MCF 10A (cell line): ENCODE data around the gene TLK1. TPM values are rescaled to one million over a fixed set of nuclear protein-coding genes. Genes with fewer than 3 reads are reported as not detected.

Experiments used
- BruUV-seq: library from RNA; stranded (reverse); fragments of 400-500 nt; replicated peaks from 2 replicates; lab custom pipeline; 2021; lab: Mats Ljungman, UMichigan
- CTCF ChIA-PET: fragments of 300-600 bp; sonication (Branson Sonifier 250); formaldehyde crosslinking; extraction: SDS; loops from one replicate; lab custom pipeline; 2021; ENCODE audit warnings: antibody characterized with exemption, inconsistent platforms; lab: Yijun Ruan, JAX
- POLR2A ChIA-PET: fragments of 300-600, 350-650 bp; sonication (Branson Sonifier 250); formaldehyde crosslinking; extraction: SDS; loops from one replicate; lab custom pipeline; 2020; ENCODE audit warnings: antibody characterized with exemption, inconsistent platforms; lab: Yijun Ruan, JAX
- DNase-seq: peaks from one replicate; pipeline ENCODE4 v3.0.0-alpha.2; 2018; ENCODE audit not compliant: unreplicated experiment
- H3K27ac Mint-ChIP-seq: one replicate; pipeline ENCODE4 v1.8.0; 2022; ENCODE audit warnings: mild to moderate bottlenecking, low read depth, mixed read lengths; ENCODE audit not compliant: unreplicated experiment
- H3K27me3 Mint-ChIP-seq: one replicate; pipeline ENCODE4 v1.8.0; 2022; ENCODE audit warnings: mixed read lengths; ENCODE audit not compliant: insufficient read depth, unreplicated experiment
- H3K36me3 Mint-ChIP-seq: one replicate; pipeline ENCODE4 v1.8.0; 2022; ENCODE audit warnings: mild to moderate bottlenecking, moderate library complexity, mixed read lengths; ENCODE audit not compliant: insufficient read depth, unreplicated experiment
- H3K4me1 Mint-ChIP-seq: one replicate; pipeline ENCODE4 v1.8.0; 2022; ENCODE audit warnings: mixed read lengths; ENCODE audit not compliant: insufficient read depth, unreplicated experiment
- H3K4me3 Mint-ChIP-seq: one replicate; pipeline ENCODE4 v1.8.0; 2022; ENCODE audit warnings: mild to moderate bottlenecking, moderate library complexity, mixed read lengths; ENCODE audit not compliant: unreplicated experiment
- H3K9me3 Mint-ChIP-seq: one replicate; pipeline ENCODE4 v1.8.0; 2022; ENCODE audit warnings: mixed read lengths; ENCODE audit not compliant: unreplicated experiment
- CTCF ChIP-seq: fragments of 200-600 bp; IDR thresholded peaks from one replicate; pipeline ENCODE4 v1.8.0; 2022; ENCODE audit warnings: antibody characterized with exemption, mild to moderate bottlenecking; ENCODE audit not compliant: unreplicated experiment
- intact Hi-C: fragments of 100-400 bp; cut with micrococcal nuclease; formaldehyde crosslinking; loops from 2 replicates; pipeline ENCODE4 v1.14.1; 2022
- total RNA-seq: library from RNA; stranded (reverse); gene quantifications from 2 replicates; pipeline ENCODE4 v1.2.3, GENCODE V29; 2022

Gene TLK1
- total RNA-seq, 1 experiment from 2014 or later, result 60.6 TPM

- ChIA-PET CTCF (interaction anchor here (0.6 kb wide), 1 partner anchor 54 kb away, joined by 4 read pairs; no protein-coding TSS in a partner anchor), POLR2A (interaction anchor here (0.7 to 1.0 kb wide), 2 partner anchors 9 to 78 kb away, joined by 5 to 8 read pairs; no protein-coding TSS in a partner anchor)
- no TSS peak for BruUV-seq
- Mint-ChIP-seq H3K9me3 (no peaks in the 10 kb centered on the region), H3K4me1 (peaks cover 24% of the 10 kb centered on the region), H3K27ac (no peak overlapping the region), H3K27me3 (no peaks in the 10 kb centered on the region), H3K36me3 (no peaks in the 10 kb centered on the region), H3K4me3 (no peak overlapping the region)
- no peak for TF ChIP-seq CTCF
- intact Hi-C loops, result no loop called here
- DNase-seq, result no peak
Measured at GRCh38 chr2:171149986-171150693, 10.6 kb downstream of the TLK1 start.

- H3K36me3 Mint-ChIP-seq, result no peaks in the 10 kb centered on the region
- no peaks in the 10 kb centered on the region for H3K9me3 Mint-ChIP-seq
- peaks cover 21% of the 10 kb centered on the region for H3K4me1 Mint-ChIP-seq
- DNase-seq, result no peak
- H3K27me3 Mint-ChIP-seq, result no peaks in the 10 kb centered on the region
- ChIA-PET POLR2A (interaction anchor here (0.6 kb wide), 1 partner anchor 185 kb away, joined by 3 read pairs; no protein-coding TSS in a partner anchor), CTCF (interaction anchor here (1.7 kb wide), 1 partner anchor 10 kb away, joined by 4 read pairs; no protein-coding TSS in a partner anchor)
- no peak overlapping the region for H3K27ac Mint-ChIP-seq
- no TSS peak for BruUV-seq
- intact Hi-C loops, result no loop called here
- no peak for TF ChIP-seq CTCF
- no peak overlapping the region for H3K4me3 Mint-ChIP-seq
Measured at GRCh38 chr2:171149171-171149938, 11.3 kb downstream of the TLK1 start.

GRCh38 chr2:171147081-171147480 lies 13.6 kb downstream of the TLK1 start:
- Mint-ChIP-seq H3K36me3 (no peaks in the 10 kb centered on the region), H3K9me3 (peaks cover 6% of the 10 kb centered on the region), H3K27ac (peak overlapping the region; percentile 59), H3K27me3 (no peaks in the 10 kb centered on the region), H3K4me3 (no peak overlapping the region), H3K4me1 (peaks cover 24% of the 10 kb centered on the region)
- TF ChIP-seq CTCF, result no peak
- BruUV-seq, result no TSS peak
- no peak for DNase-seq
- CTCF ChIA-PET, result no interaction called here
- POLR2A ChIA-PET, result interaction anchor here (1.1 to 1.5 kb wide), 3 partner anchors 9 to 14 kb away, joined by 3 to 7 read pairs (median 3); no protein-coding TSS in a partner anchor
- intact Hi-C loops, result no loop called here

- Mint-ChIP-seq H3K4me3 (no peak overlapping the region), H3K4me1 (peaks cover 26% of the 10 kb centered on the region), H3K27ac (peak overlapping the region; percentile 59), H3K9me3 (peaks cover 6% of the 10 kb centered on the region), H3K27me3 (no peaks in the 10 kb centered on the region), H3K36me3 (no peaks in the 10 kb centered on the region)
- no TSS peak for BruUV-seq
- ChIA-PET CTCF (no interaction called here), POLR2A (interaction anchor here (1.1 to 1.5 kb wide), 3 partner anchors 9 to 14 kb away, joined by 3 to 7 read pairs (median 3); no protein-coding TSS in a partner anchor)
- TF ChIP-seq CTCF, result no peak
- no peak for DNase-seq
- intact Hi-C loops, result no loop called here
Measured at GRCh38 chr2:171146633-171147032, 14.1 kb downstream of the TLK1 start.
